ENCODE data around the gene NT5M.
"Not testable (repeated sequence)": the region's sequence is repeated elsewhere in the genome, so short reads cannot be mapped to it uniquely, and the experiment has no call there.

NT5M gene

DNA sequence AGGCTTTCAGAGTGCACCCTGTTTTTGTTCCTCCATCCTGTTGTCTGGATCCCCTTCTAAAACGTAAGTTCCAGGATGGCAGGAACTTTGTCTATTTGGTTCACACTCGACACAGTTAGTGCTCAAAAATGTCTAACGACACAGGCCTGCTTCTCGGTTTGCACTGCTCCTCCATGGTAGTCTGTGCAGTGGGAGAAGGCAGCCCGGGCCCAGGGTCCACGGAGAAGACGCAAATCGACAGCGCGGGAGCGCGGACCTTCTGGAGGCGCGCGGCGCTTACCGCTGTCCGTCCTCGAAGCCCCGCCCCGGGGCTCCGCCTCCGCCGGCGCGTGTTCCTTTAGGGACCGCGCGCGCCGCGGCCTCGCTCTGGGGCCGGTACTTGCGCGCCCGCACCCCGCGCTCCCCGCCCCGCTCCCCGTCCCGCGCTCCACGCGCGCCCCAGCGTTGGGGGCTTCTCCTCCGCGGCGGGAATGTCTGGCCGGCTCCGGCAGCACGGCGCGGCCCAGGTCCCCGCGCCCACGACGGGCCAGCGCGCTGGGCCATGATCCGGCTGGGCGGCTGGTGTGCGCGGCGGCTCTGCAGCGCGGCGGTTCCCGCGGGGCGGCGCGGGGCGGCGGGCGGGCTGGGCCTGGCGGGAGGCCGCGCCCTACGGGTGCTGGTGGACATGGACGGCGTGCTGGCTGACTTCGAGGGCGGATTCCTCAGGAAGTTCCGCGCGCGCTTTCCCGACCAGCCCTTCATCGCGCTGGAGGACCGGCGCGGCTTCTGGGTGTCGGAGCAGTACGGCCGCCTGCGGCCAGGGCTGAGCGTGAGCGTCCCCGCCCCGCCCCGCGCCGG lies at the start of gene NT5M:
TSS of gene NT5M (plus strand) at position 364 of the 837 bp plus-strand sequence. CDS start at position 542, 178 bp downstream.
- in situ Hi-C loops (cut with MboI; ENCODE audit: low sequenced_read_pairs): no loop called here

DNA sequence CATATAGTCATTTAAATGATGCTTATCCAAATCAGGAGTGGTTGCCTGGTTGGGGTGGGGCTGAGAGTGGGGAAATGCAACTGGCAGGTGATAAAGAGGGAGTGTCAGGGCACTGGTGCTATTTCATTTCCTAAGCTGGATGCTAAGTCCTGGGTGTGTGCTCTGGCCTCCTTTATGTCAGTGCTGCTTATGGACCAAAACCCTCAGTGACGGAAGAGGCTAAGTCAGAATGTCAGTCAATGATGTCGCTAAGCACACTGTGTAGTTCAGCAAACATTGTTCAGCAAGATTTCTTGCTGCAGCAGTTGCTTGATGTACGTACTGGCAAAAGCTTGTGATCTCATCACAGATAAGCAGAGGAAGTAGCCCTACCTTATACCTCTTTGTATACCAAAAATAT lies 49.8 kb upstream of the NT5M start:
- in situ Hi-C loops (cut with MboI; ENCODE audit: low sequenced_read_pairs): no loop called here

DNA sequence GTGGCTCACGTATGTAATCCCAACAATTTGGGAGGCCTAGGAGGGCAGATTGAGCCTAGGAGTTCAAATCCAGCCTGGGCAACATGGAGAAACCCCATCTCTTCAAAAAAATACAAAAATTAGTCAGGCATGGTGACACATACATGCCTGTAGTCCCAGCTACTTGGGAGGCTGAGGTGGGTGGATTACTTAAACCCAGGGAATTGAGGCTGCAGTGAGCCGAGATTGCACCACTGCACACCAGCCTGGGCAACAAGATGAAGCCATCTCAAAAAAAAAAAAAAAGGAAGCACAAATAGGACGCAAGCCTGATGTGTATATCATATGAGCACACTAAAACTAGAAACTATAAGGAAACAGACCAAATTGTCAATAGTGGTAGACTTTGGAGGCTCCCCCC lies 49.1 kb upstream of the NT5M start:
- in situ Hi-C loops (cut with MboI; ENCODE audit: low sequenced_read_pairs): no loop called here

DNA sequence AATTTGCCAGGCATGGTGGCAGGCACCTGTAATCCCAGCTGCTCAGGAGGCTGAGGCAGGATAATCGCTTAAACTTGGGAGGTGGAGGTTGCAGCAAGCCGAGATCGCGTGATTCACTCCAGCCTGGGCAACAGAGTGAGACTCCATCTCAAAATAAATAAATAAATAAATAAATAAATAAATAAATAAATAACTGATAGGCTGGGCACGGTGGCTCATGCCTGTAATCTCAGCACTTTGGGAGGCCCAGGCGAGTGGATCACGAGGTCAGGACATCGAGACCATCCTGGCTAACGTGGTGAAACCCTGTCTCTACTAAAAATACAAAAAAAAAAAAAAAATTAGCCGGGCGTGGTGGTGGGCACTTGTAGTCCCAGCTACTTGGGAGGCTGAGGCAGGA lies 47.5 kb upstream of the NT5M start:
- in situ Hi-C loops (cut with MboI; ENCODE audit: low sequenced_read_pairs): not testable (repeated sequence)

DNA sequence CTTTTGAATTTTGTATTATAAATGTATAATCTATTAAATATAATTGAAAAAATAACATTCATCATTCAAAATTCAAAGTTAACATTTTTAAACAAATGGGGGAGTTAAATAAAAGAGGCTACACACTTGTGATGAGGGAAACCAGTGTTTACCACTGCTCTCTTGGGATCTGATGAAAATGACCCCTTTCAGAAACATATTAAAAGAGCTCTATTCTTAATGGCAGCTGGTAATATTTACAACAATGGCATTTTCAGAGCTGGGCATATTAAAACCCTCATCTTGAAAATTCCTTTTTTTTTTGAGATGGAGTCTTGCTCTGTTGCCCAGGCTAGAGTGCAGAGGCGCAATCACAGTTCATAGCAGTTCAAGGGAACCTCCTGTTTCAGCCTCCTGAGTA lies 46.9 kb upstream of the NT5M start:
- in situ Hi-C loops (cut with MboI; ENCODE audit: low sequenced_read_pairs): no loop called here

DNA sequence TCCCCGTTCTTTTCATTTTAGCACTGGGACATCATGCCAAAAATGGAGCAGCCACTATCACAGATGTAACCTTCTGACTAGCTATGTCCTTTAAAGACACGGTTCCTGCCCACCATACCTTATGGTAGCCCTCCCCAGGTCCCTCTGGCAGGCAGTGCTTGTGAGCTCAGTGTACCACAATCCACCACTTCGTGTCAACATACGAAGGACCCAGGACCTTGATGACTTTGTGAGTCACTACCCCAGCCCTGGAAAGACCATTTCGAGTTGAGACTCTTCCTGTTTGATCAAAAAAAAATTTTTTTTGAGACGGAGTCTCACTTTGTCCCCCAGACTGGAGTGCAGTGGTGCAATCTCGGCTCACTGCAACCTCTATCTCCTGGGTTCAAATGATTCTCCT lies 45.2 kb upstream of the NT5M start:
- in situ Hi-C loops (cut with MboI; ENCODE audit: low sequenced_read_pairs): no loop called here

DNA sequence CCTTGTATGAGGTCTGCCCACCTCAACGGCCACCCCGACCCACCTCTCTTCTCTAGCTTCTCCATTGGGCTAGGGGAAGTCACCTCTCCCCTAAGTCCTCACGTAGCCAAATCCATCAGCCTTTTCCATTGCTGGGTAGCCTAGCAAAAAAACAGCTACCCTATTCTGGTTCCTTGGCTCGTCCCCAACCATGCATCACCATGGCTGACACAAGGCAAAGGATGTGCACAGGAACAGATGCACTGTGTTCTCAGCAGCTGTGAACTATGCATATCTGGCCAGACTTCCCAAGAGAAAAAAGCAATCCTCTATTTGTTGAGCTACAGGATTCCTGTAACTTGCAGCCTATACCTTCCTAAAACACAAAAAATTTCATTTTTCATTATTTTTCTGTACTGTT lies 44.2 kb upstream of the NT5M start:
- in situ Hi-C loops (cut with MboI; ENCODE audit: low sequenced_read_pairs): no loop called here

DNA sequence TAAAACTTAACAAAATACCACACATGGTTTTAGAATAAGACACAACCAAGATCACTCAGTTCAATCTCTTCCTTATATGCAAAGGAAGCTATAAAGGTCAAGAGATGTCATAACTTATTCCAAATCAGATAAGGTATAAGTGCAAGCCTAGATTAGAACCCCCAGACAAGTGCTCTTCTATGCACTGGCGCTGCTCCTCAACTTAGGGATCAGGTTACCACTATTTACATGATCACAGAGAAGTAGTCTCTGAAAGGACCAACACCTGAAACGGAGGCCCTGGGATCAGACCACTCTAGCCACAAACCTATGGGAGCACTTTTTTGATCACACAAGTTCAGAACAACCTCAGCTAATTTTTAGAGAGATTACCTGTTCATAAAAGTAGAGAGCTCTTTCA lies 38.7 kb upstream of the NT5M start:
- in situ Hi-C loops (cut with MboI; ENCODE audit: low sequenced_read_pairs): no loop called here

DNA sequence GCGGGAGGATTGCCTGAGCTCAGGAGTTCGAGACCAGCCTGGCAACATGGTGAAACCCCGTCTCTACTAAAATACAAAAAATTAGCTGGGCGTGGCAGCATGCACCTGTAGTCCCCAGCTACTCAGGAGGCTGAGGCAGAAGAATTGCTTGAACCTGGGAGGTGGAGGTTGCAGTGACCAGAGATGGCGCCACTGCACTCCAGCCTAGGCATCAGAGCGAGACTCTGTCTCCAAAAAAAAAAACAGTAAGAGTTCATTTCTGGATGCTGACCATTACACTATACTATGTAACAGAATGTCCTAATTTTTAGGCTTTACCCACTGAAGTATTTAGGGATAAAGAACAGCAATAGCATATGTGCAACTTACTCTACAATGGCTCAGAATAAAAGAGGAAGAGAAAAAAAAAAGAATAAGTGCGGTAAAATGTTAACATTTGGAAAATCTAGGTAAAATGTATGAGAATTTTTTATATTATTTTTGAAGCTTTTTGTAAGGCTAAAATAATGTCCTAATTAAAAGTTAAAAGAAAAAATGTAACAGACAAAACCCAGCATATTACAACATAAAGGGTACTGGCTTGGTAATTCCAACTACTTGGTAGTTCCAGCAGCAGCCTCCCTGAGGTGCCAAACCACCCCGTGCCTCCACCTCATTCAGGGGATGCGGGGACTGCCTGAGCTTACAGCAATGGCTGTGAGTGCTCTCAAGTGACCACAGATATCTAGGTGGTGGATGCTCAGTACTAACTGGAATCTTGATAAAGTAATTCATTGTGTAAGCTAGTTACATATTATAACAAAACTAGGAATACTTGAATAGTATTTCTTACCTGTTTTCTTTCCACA lies 33.0 kb upstream of the NT5M start:
- in situ Hi-C loops (cut with MboI; ENCODE audit: low sequenced_read_pairs): no loop called here

DNA sequence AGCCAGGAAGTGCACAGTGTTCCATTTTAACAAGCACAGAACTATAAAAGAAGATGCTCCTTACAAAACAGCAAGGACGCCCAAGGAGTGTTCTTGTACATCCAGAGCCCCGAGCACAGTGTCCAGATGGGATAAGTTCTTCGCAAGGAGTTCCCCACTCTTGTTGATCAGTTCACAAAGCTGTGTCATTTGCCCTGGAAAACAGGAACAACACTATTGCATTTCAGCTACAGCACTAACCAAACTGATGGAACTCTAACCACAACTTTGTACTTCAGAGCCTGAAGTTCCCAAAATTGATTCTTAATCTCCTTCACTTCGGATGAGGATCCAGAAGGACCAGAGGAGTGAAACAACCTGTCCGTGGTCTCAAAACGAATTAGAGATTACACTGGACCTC lies 27.2 kb upstream of the NT5M start:
- in situ Hi-C loops (cut with MboI; ENCODE audit: low sequenced_read_pairs): no loop called here

DNA sequence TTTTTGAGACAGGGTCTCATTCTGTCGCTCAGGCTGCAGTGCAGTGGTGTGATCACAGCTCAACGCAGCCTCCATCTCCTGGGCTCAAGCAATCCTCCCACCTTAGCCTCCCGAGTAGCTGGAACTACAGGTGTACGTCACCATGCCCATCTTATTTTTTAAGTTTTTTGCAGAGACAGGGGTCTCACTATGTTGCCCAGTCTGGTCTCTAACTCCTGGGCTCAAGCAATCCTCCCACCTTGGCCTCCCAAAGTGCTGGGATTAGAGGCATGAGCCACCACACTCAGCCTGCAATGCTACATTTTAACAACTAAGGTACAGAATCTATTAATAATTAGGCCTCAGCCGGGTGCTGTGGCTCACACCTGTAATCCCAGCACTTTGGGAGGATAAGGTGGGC lies 25.7 kb upstream of the NT5M start:
- in situ Hi-C loops (cut with MboI; ENCODE audit: low sequenced_read_pairs): not testable (repeated sequence)

DNA sequence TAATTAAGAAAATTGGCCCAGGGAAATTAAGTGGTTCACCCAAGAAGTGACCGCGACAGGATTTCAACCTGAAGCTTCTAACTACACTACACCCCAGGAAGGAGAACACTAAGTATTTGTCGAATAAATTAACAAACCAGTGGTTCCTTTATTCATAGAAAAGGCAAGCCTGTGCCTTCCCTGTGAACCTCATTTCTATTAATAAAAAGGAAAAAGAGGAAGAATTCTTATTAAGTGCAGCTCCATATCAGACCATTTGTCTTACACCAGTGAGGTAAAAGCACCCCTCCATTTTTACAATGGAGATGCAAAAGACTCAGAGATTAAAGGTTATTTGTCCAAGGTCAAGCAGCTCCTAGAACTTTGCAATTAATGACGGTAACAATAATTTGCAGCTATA lies 23.9 kb upstream of the NT5M start:
- in situ Hi-C loops (cut with MboI; ENCODE audit: low sequenced_read_pairs): no loop called here

DNA sequence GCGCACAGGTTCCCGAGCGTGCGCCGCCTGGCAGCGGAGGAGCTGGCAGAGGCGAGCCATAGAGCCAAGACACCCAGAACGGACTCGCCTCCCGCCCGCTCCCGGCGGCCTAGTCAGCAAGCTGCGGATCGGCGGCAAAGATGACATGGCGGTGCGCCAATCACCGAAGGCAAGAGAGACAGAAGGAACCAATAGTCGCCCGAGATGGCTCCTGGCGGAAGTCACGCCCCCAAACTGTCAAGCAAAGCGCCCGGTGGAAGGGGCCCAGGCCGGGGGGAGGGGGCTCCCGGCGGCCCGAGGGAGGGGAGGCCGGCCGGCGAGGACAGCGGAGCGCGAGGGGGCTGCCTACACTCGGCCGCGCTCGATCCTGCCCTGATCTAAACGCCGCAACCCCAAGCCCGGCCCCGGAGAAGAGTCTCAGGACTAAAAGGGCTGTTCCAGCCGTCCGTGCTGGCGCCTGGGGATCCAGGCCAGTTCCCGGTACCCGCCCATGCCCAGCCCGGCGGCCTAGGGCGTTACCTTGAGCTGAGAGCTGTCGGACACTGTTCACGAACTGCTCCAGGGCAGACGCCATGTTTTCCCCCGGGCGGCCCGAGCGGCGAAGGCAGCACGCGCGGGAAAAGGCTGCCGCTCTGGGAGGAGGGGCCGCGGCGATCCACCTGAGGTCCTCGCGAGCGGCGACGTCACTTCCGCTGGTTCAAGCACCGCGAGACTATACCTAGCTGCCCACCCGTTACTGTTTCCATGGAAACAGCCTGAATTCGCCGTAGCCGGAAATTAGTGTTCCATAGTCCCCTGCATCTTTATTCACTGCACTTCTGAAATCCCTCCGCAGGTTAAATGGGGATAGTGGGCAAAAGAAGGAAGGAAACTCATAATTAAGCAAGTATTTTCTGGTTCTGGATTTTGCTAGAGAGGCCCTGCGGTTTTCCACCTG lies 22.3 kb upstream of the NT5M start, which contains the start of gene COPS3:
TSS of gene COPS3 (minus strand) at position 634 of the 937 bp plus-strand sequence. CDS start at position 574, 60 bp downstream.
- in situ Hi-C loops (cut with MboI; ENCODE audit: low sequenced_read_pairs): no loop called here

DNA sequence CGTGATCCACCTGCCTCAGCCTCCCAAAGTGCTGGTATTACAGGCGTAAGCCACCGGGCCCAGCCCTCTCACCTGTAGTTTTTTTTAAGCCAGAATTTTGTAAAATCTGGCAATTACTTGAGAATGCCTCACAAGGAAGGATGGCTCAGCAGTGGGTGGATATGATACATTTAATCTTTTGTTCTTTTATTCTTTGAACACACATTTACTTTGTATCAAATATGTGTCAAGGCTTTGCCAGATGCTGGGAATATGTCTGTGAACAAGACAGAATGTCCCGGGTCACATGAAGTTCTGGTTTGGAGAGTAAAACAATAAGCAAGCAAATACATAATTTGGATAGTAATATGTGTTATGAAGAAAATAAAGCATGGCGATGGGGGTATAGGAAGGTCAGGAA lies 17.2 kb upstream of the NT5M start:
- in situ Hi-C loops (cut with MboI; ENCODE audit: low sequenced_read_pairs): no loop called here

DNA sequence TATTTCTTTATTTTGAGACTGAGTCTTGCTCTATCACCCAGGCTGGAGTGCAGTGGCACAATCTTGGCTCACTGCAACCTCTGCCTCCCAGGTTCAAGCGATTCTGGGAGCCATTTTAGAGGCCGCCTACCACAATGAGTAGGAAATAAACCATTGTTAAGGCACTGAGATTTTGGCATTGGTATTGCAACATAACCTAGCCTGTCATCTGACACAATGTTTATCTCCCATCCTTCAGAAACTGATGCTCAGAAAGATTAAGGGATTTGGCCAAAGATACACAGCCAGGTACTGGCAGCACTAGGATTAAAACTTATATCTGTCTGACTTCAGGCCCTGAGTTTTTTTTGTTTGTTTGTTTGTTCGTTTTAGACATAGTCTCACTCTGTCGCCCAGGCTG lies 14.1 kb upstream of the NT5M start:
- in situ Hi-C loops (cut with MboI; ENCODE audit: low sequenced_read_pairs): no loop called here

DNA sequence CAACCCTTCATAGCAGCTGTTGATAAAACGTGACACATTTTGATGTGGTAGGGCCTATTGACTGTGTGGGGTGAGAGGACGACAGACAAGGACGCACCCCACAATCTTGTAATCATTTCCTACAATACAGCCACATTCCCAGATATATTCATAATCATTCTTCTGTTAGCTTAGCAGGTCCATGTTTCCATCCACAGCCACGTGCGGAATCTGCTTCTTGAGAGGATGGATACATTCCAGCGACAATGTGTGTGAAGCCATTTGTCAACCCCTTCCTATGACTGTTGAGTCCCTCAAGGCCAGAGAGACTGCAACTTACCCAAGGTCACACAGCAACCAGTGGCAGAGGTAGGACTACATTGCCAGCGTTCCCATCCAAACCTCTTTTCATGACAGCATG lies 13.5 kb upstream of the NT5M start:
- in situ Hi-C loops (cut with MboI; ENCODE audit: low sequenced_read_pairs): no loop called here

DNA sequence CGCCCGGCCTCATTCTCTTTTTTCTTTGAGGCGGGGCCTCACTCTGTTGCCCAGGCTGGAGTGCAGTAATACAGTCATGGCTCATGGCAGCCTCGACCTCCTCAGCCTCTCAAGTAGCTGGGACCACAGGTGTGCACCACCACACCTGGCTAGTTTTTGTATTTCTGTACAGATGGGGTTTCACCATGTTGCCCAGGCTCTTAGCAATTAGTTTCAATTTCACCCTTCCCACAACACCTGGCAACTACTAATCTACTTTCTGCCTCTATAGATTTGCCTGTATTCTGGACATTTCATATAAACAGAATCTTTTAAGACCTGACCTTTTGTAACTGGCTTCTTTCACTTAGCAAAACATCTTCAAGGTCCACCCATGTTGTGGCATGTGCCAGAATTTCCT lies 8.0 kb upstream of the NT5M start:
- in situ Hi-C loops (cut with MboI; ENCODE audit: low sequenced_read_pairs): no loop called here

DNA sequence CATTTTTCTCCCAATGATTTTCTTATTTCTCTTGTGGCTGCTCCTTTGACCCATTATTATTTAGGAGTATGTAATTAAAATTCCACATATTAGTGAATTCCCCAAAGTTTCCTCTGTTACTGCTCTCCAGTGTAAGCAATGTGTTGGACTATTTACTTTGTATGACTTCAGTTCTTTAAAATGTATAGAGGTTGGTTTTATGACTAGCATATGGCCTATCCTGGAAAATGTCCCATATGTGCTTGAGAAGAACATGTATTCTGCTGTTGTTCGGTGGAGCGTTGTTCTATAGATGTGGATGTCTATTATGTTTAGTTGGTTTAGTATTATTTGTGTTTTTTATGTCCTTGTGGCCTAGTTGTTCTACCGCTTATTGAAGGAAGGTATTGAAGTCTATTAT lies 6.0 kb upstream of the NT5M start:
- in situ Hi-C loops (cut with MboI; ENCODE audit: low sequenced_read_pairs): no loop called here

DNA sequence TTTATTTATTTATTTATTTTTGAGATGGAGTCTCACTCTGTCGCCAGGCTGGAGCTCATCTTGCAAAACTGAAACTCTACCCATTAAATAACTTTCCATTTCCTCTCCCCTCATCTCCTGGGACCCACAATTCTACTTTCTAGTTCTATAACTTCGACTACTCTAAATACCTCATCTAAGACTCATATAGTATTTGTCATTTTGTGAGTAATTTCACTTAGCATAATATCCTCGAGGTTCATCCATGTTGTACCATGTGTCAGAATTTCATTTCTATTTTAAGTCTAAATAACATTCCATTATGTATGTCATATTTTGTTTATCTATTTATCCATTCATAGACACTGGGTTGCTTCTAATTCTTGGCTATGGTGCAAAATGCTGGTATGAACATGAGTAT lies 5.1 kb upstream of the NT5M start:
- in situ Hi-C loops (cut with MboI; ENCODE audit: low sequenced_read_pairs): no loop called here

DNA sequence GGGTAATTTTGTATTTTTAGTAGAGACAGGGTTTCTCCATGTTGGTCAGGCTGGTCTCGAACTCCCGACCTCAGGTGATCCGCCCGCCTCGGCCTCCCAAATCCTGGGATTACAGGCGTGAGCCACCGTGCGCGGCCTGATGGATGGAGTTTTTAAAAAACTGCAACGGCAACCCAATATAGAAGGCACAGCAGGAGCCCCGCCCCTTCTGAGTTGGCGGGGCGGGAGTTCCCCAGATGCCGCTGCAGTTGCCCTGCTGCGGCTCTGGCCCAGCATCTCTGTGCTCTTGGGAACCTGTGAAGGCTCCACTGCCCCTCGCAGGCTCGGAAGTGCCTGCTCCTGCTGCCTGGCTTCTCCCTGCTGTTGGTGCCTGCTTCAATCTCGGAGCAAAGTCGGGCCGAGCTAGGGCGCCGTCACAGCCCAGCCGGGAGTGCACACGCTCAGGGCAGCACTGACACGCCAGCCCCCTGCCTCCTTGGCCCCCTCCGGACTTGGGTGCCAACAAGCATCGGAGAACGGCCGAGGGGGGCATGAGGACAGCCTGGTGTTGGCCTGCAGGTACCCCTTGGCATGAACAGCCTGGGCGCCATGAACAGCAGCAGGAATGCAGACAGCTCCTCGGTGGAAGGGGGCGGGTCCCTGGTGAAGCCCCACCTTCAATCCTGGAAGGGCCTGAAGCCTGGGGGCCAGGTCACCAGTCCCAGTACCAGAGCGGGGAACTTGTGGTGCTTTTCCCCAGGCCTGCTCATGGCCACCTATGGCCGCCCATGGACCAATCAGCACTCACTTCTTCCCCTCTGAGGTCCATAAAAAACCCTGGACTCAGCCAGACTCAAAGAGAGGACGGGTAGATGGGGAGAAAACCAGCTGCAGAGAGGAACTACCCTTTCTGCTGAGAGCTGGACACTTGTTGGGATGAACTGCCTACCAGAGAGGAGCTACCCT lies 2.3 kb upstream of the NT5M start:
- in situ Hi-C loops (cut with MboI; ENCODE audit: low sequenced_read_pairs): no loop called here
